GM10248 (cell line): Measurements from ENCODE around the gene ERMN.

Experiments
- CTCF ChIA-PET: fragments of 300-600 bp; sonication (Branson Sonifier 250); formaldehyde crosslinking; extraction: SDS; loops from one replicate; lab custom pipeline; 2021; ENCODE audit warnings: antibody characterized with exemption; lab: Yijun Ruan, JAX
- POLR2A ChIA-PET: fragments of 350-650 bp; sonication (Branson Sonifier 250); formaldehyde crosslinking; extraction: SDS; loops from one replicate; lab custom pipeline; 2020; ENCODE audit warnings: antibody characterized with exemption; lab: Yijun Ruan, JAX
- DNase-seq: peaks from one replicate; pipeline ENCODE4 v3.0.0; 2012; ENCODE audit errors: extremely low spot score
- CTCF ChIP-seq: IDR thresholded peaks from 2 replicates; pipeline ENCODE4 v1.5.1; 2012; ENCODE audit warnings: mild to moderate bottlenecking, low read depth; ENCODE audit errors: extremely low read depth, missing control alignments, control extremely low read depth

Gene ERMN

GRCh38 chr2:157324331-157324843, 1.2 kb downstream of the ERMN start:
- CTCF ChIA-PET = interaction anchor here (1.5 to 16.8 kb wide), 4 partner anchors 15 to 23 kb away, joined by 6 to 258 read pairs (median 128); no protein-coding TSS in a partner anchor
- POLR2A ChIA-PET = no interaction called here
- no peak for DNase-seq
- no peak for TF ChIP-seq CTCF

GRCh38 chr2:157322432-157322831, 3.2 kb downstream of the ERMN start:
- no peak for DNase-seq
- POLR2A ChIA-PET = no interaction called here
- TF ChIP-seq CTCF = no peak
- CTCF ChIA-PET = interaction anchor here (1.3 to 12.2 kb wide), 3 partner anchors 8 to 16 kb away, joined by 3 to 216 read pairs (median 3); no protein-coding TSS in a partner anchor

GRCh38 chr2:157321466-157321865, 4.2 kb downstream of the ERMN start:
- TF ChIP-seq CTCF = no peak
- no peak for DNase-seq
- ChIA-PET POLR2A (no interaction called here), CTCF (interaction anchor here (1.6 to 12.2 kb wide), 2 partner anchors 17 to 19 kb away, joined by 11 to 216 read pairs; no protein-coding TSS in a partner anchor)

GRCh38 chr2:157320409-157320808, 5.2 kb downstream of the ERMN start:
- no peak for TF ChIP-seq CTCF
- CTCF ChIA-PET = interaction anchor here (0.7 to 12.2 kb wide), 3 partner anchors 13 to 19 kb away, joined by 3 to 216 read pairs (median 11); no protein-coding TSS in a partner anchor
- DNase-seq = no peak
- POLR2A ChIA-PET = no interaction called here

GRCh38 chr2:157319795-157320194, 5.8 kb downstream of the ERMN start:
- ChIA-PET CTCF (interaction anchor here (0.7 to 12.2 kb wide), 5 partner anchors 7 to 19 kb away, joined by 3 to 216 read pairs (median 8); partner anchors contain the start of gene ERMN), POLR2A (no interaction called here)
- TF ChIP-seq CTCF = no peak
- DNase-seq = no peak

- no peak for DNase-seq
- POLR2A ChIA-PET = no interaction called here
- CTCF ChIA-PET = interaction anchor here (1.1 to 12.2 kb wide), 6 partner anchors 8 to 20 kb away, joined by 3 to 216 read pairs (median 8); partner anchors contain the start of gene ERMN
- TF ChIP-seq CTCF = no peak
These were observed 6.7 kb downstream of the ERMN start for GRCh38 chr2:157318884-157319283.
